T-helper 2 cell treated with Interferon-gamma antibody and Interleukin-4, amounts not matched to agents 100 ng/mL and 5 ng/mL, for 36 hours (primary cell): Measurements from ENCODE around the gene PAK6. TPM values are rescaled to one million over a fixed set of nuclear protein-coding genes. Genes with fewer than 3 reads are reported as not detected.

Source experiments
- intact Hi-C: fragments of 100-400 bp; cut with micrococcal nuclease; formaldehyde crosslinking; loops from one replicate; pipeline ENCODE4 v1.15.1; 2023
- total RNA-seq: library from RNA; stranded (reverse); gene quantifications from 2 replicates; pipeline ENCODE4 v1.2.3, GENCODE V29; 2022

Gene PAK6
- total RNA-seq, 1 donor from 2014 or later, result 0.43 TPM

GRCh38 chr15:40254452-40254851 is 15.6 kb downstream of the PAK6 start:
- intact Hi-C loops, result loop anchor here (5.0 kb wide), 1 partner anchor 37 kb away; no protein-coding TSS in a partner anchor

GRCh38 chr15:40255033-40255432 is 16.2 kb downstream of the PAK6 start:
- intact Hi-C loops, result no loop called here

GRCh38 chr15:40256638-40257235 is 17.9 kb downstream of the PAK6 start:
- intact Hi-C loops, result no loop called here

- intact Hi-C loops, result no loop called here
Observed at GRCh38 chr15:40257656-40258450, 19.0 kb downstream of the PAK6 start.

- intact Hi-C loops, result no loop called here
Observed at GRCh38 chr15:40258544-40258943, 19.7 kb downstream of the PAK6 start.

GRCh38 chr15:40259021-40259420 is 20.2 kb downstream of the PAK6 start:
- intact Hi-C loops, result no loop called here

GRCh38 chr15:40263024-40263754 is 24.3 kb downstream of the PAK6 start:
- intact Hi-C loops, result no loop called here

- intact Hi-C loops, result no loop called here
Observed at GRCh38 chr15:40264321-40265153, 25.7 kb downstream of the PAK6 start.

- intact Hi-C loops, result no loop called here
Observed at GRCh38 chr15:40265355-40265754, 26.5 kb downstream of the PAK6 start.

GRCh38 chr15:40265875-40266274 is 27.0 kb downstream of the PAK6 start:
- intact Hi-C loops, result no loop called here

GRCh38 chr15:40266828-40267304 is 28.0 kb downstream of the PAK6 start:
- intact Hi-C loops, result no loop called here

GRCh38 chr15:40267670-40268069 is 28.8 kb downstream of the PAK6 start:
- intact Hi-C loops, result no loop called here

GRCh38 chr15:40269604-40270003 is 30.7 kb downstream of the PAK6 start:
- intact Hi-C loops, result loop anchor here (10.0 kb wide), 1 partner anchor 585 kb away; no protein-coding TSS in a partner anchor

GRCh38 chr15:40270246-40270995 is 31.6 kb downstream of the PAK6 start:
- intact Hi-C loops, result loop anchor here (10.0 kb wide), 1 partner anchor 586 kb away; no protein-coding TSS in a partner anchor

GRCh38 chr15:40271685-40272484 is 33.0 kb downstream of the PAK6 start:
- intact Hi-C loops, result loop anchor here (10.0 kb wide), 1 partner anchor 587 kb away; no protein-coding TSS in a partner anchor

- intact Hi-C loops, result loop anchor here (10.0 kb wide), 1 partner anchor 588 kb away; no protein-coding TSS in a partner anchor
Observed at GRCh38 chr15:40272485-40273056, 33.7 kb downstream of the PAK6 start.

GRCh38 chr15:40273428-40273827 is 34.6 kb downstream of the PAK6 start:
- intact Hi-C loops, result loop anchor here (10.0 kb wide), 1 partner anchor 589 kb away; no protein-coding TSS in a partner anchor

GRCh38 chr15:40274350-40275274 is 35.7 kb downstream of the PAK6 start:
- intact Hi-C loops, result loop anchor here (1.0 to 10.0 kb wide), 4 partner anchors 57 to 590 kb away; partner anchors contain the start of gene FSIP1
